ENCODE data around the gene CASP3. TPM values are rescaled to one million over a fixed set of nuclear protein-coding genes. Genes with fewer than 3 reads are reported as not detected.

CASP3 gene
- total RNA-seq, 1 experiment from 2014 or later, result 13.2 TPM

GRCh38 chr4:184675821-184676492 lies 26.7 kb upstream of the CASP3 start:
- H3K79me2 ChIP-seq (ENCODE audit: low read length), result no peaks in the 10 kb centered on the region
- ATAC-seq, result no peak
- no peaks in the 10 kb centered on the region for H4K20me1 ChIP-seq (ENCODE audit: low read length)
- ChIA-PET POLR2A (ENCODE audit: unreplicated experiment) (no interaction called here), CTCF (no interaction called here)
- H3K27ac ChIP-seq (ENCODE audit: low read length), result no peak overlapping the region
- intact Hi-C loops (cut with micrococcal nuclease), result no loop called here
- no peaks in the 10 kb centered on the region for H3K9me2 ChIP-seq (replicated peaks; ENCODE audit: low read length)
- DNase-seq, result no peak
- no peak overlapping the region for H2AFZ ChIP-seq (ENCODE audit: low read length)
- no peaks in the 10 kb centered on the region for H3F3A ChIP-seq (ENCODE audit: low read length, unreplicated experiment)
- no peak overlapping the region for H3K4me2 ChIP-seq (ENCODE audit: low read length)
- H3K4me1 ChIP-seq (ENCODE audit: insufficient read depth, low read length), result no peaks in the 10 kb centered on the region
- no TSS peak for BruUV-seq (replicated peaks)
- no peaks in the 10 kb centered on the region for H3K27me3 ChIP-seq (ENCODE audit: low read length)
- no peaks in the 10 kb centered on the region; the same call in 1 of the 2 replicates for H3K36me3 ChIP-seq (ENCODE audit: low read depth, low read length)
- H3K4me3 ChIP-seq (ENCODE audit: low read length), result no peak overlapping the region
- TF ChIP-seq, protein P1, sequence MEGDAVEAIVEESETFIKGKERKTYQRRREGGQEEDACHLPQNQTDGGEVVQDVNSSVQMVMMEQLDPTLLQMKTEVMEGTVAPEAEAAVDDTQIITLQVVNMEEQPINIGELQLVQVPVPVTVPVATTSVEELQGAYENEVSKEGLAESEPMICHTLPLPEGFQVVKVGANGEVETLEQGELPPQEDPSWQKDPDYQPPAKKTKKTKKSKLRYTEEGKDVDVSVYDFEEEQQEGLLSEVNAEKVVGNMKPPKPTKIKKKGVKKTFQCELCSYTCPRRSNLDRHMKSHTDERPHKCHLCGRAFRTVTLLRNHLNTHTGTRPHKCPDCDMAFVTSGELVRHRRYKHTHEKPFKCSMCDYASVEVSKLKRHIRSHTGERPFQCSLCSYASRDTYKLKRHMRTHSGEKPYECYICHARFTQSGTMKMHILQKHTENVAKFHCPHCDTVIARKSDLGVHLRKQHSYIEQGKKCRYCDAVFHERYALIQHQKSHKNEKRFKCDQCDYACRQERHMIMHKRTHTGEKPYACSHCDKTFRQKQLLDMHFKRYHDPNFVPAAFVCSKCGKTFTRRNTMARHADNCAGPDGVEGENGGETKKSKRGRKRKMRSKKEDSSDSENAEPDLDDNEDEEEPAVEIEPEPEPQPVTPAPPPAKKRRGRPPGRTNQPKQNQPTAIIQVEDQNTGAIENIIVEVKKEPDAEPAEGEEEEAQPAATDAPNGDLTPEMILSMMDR (conservative IDR thresholded peaks at IDR 0.05; ENCODE audit: low read depth, low read length), result no peak
- no peak for TF ChIP-seq EZH2phosphoT487 (IDR thresholded peaks at IDR 0.05; ENCODE audit: borderline replicate concordance, low read length)
- no peak for TF ChIP-seq EZH2 (IDR thresholded peaks at IDR 0.05; ENCODE audit: low read length, unreplicated experiment)
- no peak overlapping the region for H3K9ac ChIP-seq (ENCODE audit: low read length)
- H3K9me3 ChIP-seq (ENCODE audit: low read length), result no peaks in the 10 kb centered on the region

GRCh38 chr4:184675018-184675417 lies 25.8 kb upstream of the CASP3 start:
- Histone ChIP-seq H3K4me2 (ENCODE audit: low read length) (no peak overlapping the region), H3K27ac (ENCODE audit: low read length) (no peak overlapping the region), H3K4me1 (ENCODE audit: insufficient read depth, low read length) (no peaks in the 10 kb centered on the region), H3K36me3 (ENCODE audit: low read depth, low read length) (no peaks in the 10 kb centered on the region; the same call in 1 of the 2 replicates), H3K27me3 (ENCODE audit: low read length) (no peaks in the 10 kb centered on the region), H3K79me2 (ENCODE audit: low read length) (no peaks in the 10 kb centered on the region), H2AFZ (ENCODE audit: low read length) (no peak overlapping the region), H4K20me1 (ENCODE audit: low read length) (no peaks in the 10 kb centered on the region), H3K9me2 (replicated peaks; ENCODE audit: low read length) (no peaks in the 10 kb centered on the region), H3K9me3 (ENCODE audit: low read length) (no peaks in the 10 kb centered on the region), H3K4me3 (ENCODE audit: low read length) (no peak overlapping the region), H3K9ac (ENCODE audit: low read length) (no peak overlapping the region), H3F3A (ENCODE audit: low read length, unreplicated experiment) (no peaks in the 10 kb centered on the region)
- DNase-seq (no peak), ATAC-seq (no peak)
- BruUV-seq (replicated peaks), result no TSS peak
- TF ChIP-seq, protein P1 (conservative IDR thresholded peaks at IDR 0.05; ENCODE audit: low read depth, low read length), result no peak
- TF ChIP-seq EZH2phosphoT487 (IDR thresholded peaks at IDR 0.05; ENCODE audit: borderline replicate concordance, low read length), result no peak
- no peak for TF ChIP-seq EZH2 (IDR thresholded peaks at IDR 0.05; ENCODE audit: low read length, unreplicated experiment)
- intact Hi-C loops (cut with micrococcal nuclease), result no loop called here
- POLR2A ChIA-PET (ENCODE audit: unreplicated experiment), result no interaction called here
- CTCF ChIA-PET, result no interaction called here

GRCh38 chr4:184674011-184674410 lies 24.8 kb upstream of the CASP3 start:
- Histone ChIP-seq H3K9ac (ENCODE audit: low read length) (no peak overlapping the region), H3F3A (ENCODE audit: low read length, unreplicated experiment) (no peaks in the 10 kb centered on the region), H4K20me1 (ENCODE audit: low read length) (no peaks in the 10 kb centered on the region), H3K79me2 (ENCODE audit: low read length) (no peaks in the 10 kb centered on the region), H3K4me2 (ENCODE audit: low read length) (no peak overlapping the region), H3K4me1 (ENCODE audit: insufficient read depth, low read length) (no peaks in the 10 kb centered on the region), H3K9me3 (ENCODE audit: low read length) (no peaks in the 10 kb centered on the region), H3K9me2 (replicated peaks; ENCODE audit: low read length) (no peaks in the 10 kb centered on the region), H3K4me3 (ENCODE audit: low read length) (no peak overlapping the region), H3K36me3 (ENCODE audit: low read depth, low read length) (no peaks in the 10 kb centered on the region; the same call in 1 of the 2 replicates), H3K27me3 (ENCODE audit: low read length) (no peaks in the 10 kb centered on the region), H2AFZ (ENCODE audit: low read length) (no peak overlapping the region), H3K27ac (ENCODE audit: low read length) (no peak overlapping the region)
- BruUV-seq (replicated peaks), result no TSS peak
- ChIA-PET CTCF (no interaction called here), POLR2A (ENCODE audit: unreplicated experiment) (no interaction called here)
- intact Hi-C loops (cut with micrococcal nuclease), result no loop called here
- ATAC-seq, result no peak
- no peak for TF ChIP-seq EZH2phosphoT487 (IDR thresholded peaks at IDR 0.05; ENCODE audit: borderline replicate concordance, low read length)
- DNase-seq, result no peak
